Small intestine (tissue), 7 donors: ENCODE results near the gene SRP54. TPM values are rescaled to one million over a fixed set of nuclear protein-coding genes. Genes with fewer than 3 reads are reported as not detected.

Source experiments
- DNase-seq, 2 donors: peaks; one replicate each; pipeline versions ENCODE4 v3.0.0 to v3.0.0-alpha.2; 2013
- FAIRE-seq: peaks from 2 replicates; lab custom pipeline; 2012; peaks lifted over from hg19 to GRCh38; lab: Jason Lieb, UNC
- H3K27ac ChIP-seq, 3 donors: one replicate each; pipeline ENCODE4 v1.5.1; 2013; ENCODE audit warnings: low read length in 2 of 3, mild to moderate bottlenecking in 2 of 3, control low read depth in 1 of 3, inconsistent platforms in 1 of 3, low read depth in 1 of 3, moderate library complexity in 1 of 3
- H3K27me3 ChIP-seq, 3 donors: one replicate each; pipeline ENCODE4 v1.6.1; 2013; ENCODE audit warnings: low read length in 3 of 3, inconsistent platforms in 1 of 3; ENCODE audit not compliant: control insufficient read depth in 3 of 3, insufficient read depth in 3 of 3
- H3K36me3 ChIP-seq, 3 donors: one replicate each; pipeline ENCODE4 v1.6.1; 2013; ENCODE audit warnings: low read length in 3 of 3, inconsistent platforms in 1 of 3, low read depth in 1 of 3, mild to moderate bottlenecking in 1 of 3, moderate library complexity in 1 of 3; ENCODE audit not compliant: control insufficient read depth in 3 of 3, insufficient read depth in 2 of 3
- H3K4me1 ChIP-seq, 3 donors: one replicate each; pipeline ENCODE4 v1.6.1; 2013; ENCODE audit warnings: low read length in 2 of 3, inconsistent platforms in 1 of 3, low read depth in 1 of 3, mild to moderate bottlenecking in 1 of 3, moderate library complexity in 1 of 3; ENCODE audit not compliant: control insufficient read depth in 3 of 3, insufficient read depth in 2 of 3
- H3K4me3 ChIP-seq, 3 donors: one replicate each; pipeline ENCODE4 v1.5.1; 2013; ENCODE audit warnings: low read length in 3 of 3, control low read depth in 1 of 3, inconsistent platforms in 1 of 3, low read depth in 1 of 3, mild to moderate bottlenecking in 1 of 3, moderate library complexity in 1 of 3
- H3K9me3 ChIP-seq, 2 donors: one replicate each; pipeline ENCODE4 v1.6.1; 2013; ENCODE audit warnings: low read depth in 1 of 2, low read length in 1 of 2; ENCODE audit not compliant: control insufficient read depth in 2 of 2, insufficient read depth in 1 of 2
- WGBS, 3 donors: extraction: QIAGEN DNeasy Blood & Tissue Kit; methylation state at CpG; one replicate each; pipeline ENCODE4 v1.1.7; 2013; 5-methylcytosine and 5-hydroxymethylcytosine counted together
- polyA plus RNA-seq, 4 donors: library from polyadenylated mRNA; stranded (reverse) in 3 of 4; unstranded in 1 of 4; fragments of 200-250 nt in 3 of 4; fragments of 120-200 nt in 1 of 4; gene quantifications; one replicate each; pipeline versions ENCODE4 v1.2.1 to v1.2.3, GENCODE V29; 2013
- donor health status: healthy with polysubstance abuse.
- donor health status: control.
- donor health status: control.
- donor health status: Bipolar disorder and iron deficiency.
- donor health status: healthy.

The SRP54 gene
- polyA plus RNA-seq, 4 donors, result 31.3 to 59.6 (median 35.9) TPM

- Histone ChIP-seq H3K9me3 (no peaks in the 10 kb centered on the region), H3K36me3 (no peaks in the 10 kb centered on the region), H3K4me1 (peaks cover 1 to 14% (median 6%) of the 10 kb centered on the region in 3 donors), H3K27me3 (no peaks in the 10 kb centered on the region), H3K4me3 (no peak overlapping the region), H3K27ac (no peak overlapping the region)
- FAIRE-seq, result no peak
- DNase-seq, result no peak
- WGBS, 3 donors, result 75 to 87% (median 77%) methylated on average over 3 of the region's 3 CpGs
These were observed 4.4 kb downstream of the SRP54 start for GRCh38 chr14:34987180-34987579.

- H3K36me3 ChIP-seq, result peaks cover 0 to 2% (median 0%) of the 10 kb centered on the region in 3 donors
- peaks cover 0 to 6% (median 1%) of the 10 kb centered on the region in 3 donors for H3K4me1 ChIP-seq
- H3K27ac ChIP-seq, result no peak overlapping the region
- H3K27me3 ChIP-seq, result no peaks in the 10 kb centered on the region
- H3K4me3 ChIP-seq, result no peak overlapping the region
- FAIRE-seq (no peak), DNase-seq (no peak)
- H3K9me3 ChIP-seq, result no peaks in the 10 kb centered on the region
These were observed 7.0 kb downstream of the SRP54 start for GRCh38 chr14:34989762-34990161.

GRCh38 chr14:34993426-34993825 is 10.6 kb downstream of the SRP54 start:
- Histone ChIP-seq H3K27me3 (no peaks in the 10 kb centered on the region), H3K9me3 (no peaks in the 10 kb centered on the region), H3K4me1 (peaks cover 0 to 2% (median 0%) of the 10 kb centered on the region in 3 donors), H3K4me3 (no peak overlapping the region), H3K27ac (no peak overlapping the region), H3K36me3 (peaks cover 0 to 3% (median 0%) of the 10 kb centered on the region in 3 donors)
- DNase-seq (no peak), FAIRE-seq (no peak)
- WGBS, 3 donors, result 96 to 100% (median 100%) methylated on average over 3 of the region's 3 CpGs

- FAIRE-seq (no peak), DNase-seq (no peak)
- 68 to 100% (median 95%) methylated on average over 2 of the region's 2 CpGs for WGBS, 3 donors
These were observed 11.9 kb downstream of the SRP54 start for GRCh38 chr14:34994668-34995067.

GRCh38 chr14:34997762-34998161 is 15.0 kb downstream of the SRP54 start:
- Histone ChIP-seq H3K27me3 (no peaks in the 10 kb centered on the region), H3K9me3 (no peaks in the 10 kb centered on the region), H3K4me1 (peaks cover 0 to 2% (median 0%) of the 10 kb centered on the region in 3 donors), H3K36me3 (peaks cover 2 to 18% (median 2%) of the 10 kb centered on the region in 3 donors), H3K4me3 (no peak overlapping the region), H3K27ac (no peak overlapping the region)
- no peak for FAIRE-seq
- no peak for DNase-seq
- 39 to 74% (median 72%) methylated on average over 3 of the region's 3 CpGs for WGBS, 3 donors

More at GRCh38 chr14:34994668-34995067, 11.9 kb downstream of the SRP54 start:
- Histone ChIP-seq H3K4me3 (no peak overlapping the region), H3K4me1 (peaks cover 0 to 2% (median 0%) of the 10 kb centered on the region in 3 donors), H3K27ac (no peak overlapping the region), H3K36me3 (peaks cover 0 to 6% (median 0%) of the 10 kb centered on the region in 3 donors), H3K9me3 (no peaks in the 10 kb centered on the region), H3K27me3 (no peaks in the 10 kb centered on the region)

- no peak overlapping the region for H3K4me3 ChIP-seq
- DNase-seq, result no peak
- WGBS, 3 donors, result 94 to 97% (median 95%) methylated on average over 3 of the region's 3 CpGs
- H3K9me3 ChIP-seq, result no peaks in the 10 kb centered on the region
- FAIRE-seq, result no peak
- H3K27ac ChIP-seq, result no peak overlapping the region
- no peaks in the 10 kb centered on the region for H3K27me3 ChIP-seq
- peaks cover 2 to 23% (median 2%) of the 10 kb centered on the region in 3 donors for H3K36me3 ChIP-seq
- peaks cover 0 to 2% (median 0%) of the 10 kb centered on the region in 3 donors for H3K4me1 ChIP-seq
These were observed 16.7 kb downstream of the SRP54 start for GRCh38 chr14:34999500-34999899.

- Histone ChIP-seq H3K36me3 (peaks cover 2 to 30% (median 6%) of the 10 kb centered on the region in 3 donors), H3K27me3 (no peaks in the 10 kb centered on the region), H3K9me3 (no peaks in the 10 kb centered on the region), H3K4me1 (peaks cover 0 to 2% (median 0%) of the 10 kb centered on the region in 3 donors), H3K4me3 (no peak overlapping the region), H3K27ac (no peak overlapping the region)
- DNase-seq (no peak), FAIRE-seq (no peak)
- 94 to 97% (median 95%) methylated on average over 2 of the region's 2 CpGs for WGBS, 3 donors
These were observed 18.8 kb downstream of the SRP54 start for GRCh38 chr14:35001621-35002020.

GRCh38 chr14:35004839-35005238 is 22.0 kb downstream of the SRP54 start:
- H3K27ac ChIP-seq, result no peak overlapping the region
- WGBS, 3 donors, result 64 to 94% (median 92%) methylated on average over 1 of the region's 1 CpG
- no peaks in the 10 kb centered on the region for H3K9me3 ChIP-seq
- H3K4me3 ChIP-seq, result no peak overlapping the region
- H3K36me3 ChIP-seq, result peaks cover 2 to 37% (median 6%) of the 10 kb centered on the region in 3 donors
- FAIRE-seq, result no peak
- H3K4me1 ChIP-seq, result no peaks in the 10 kb centered on the region
- DNase-seq, result no peak
- no peaks in the 10 kb centered on the region for H3K27me3 ChIP-seq

- WGBS, 3 donors, result 96 to 100% (median 100%) methylated on average over 1 of the region's 1 CpG
- Histone ChIP-seq H3K27ac (no peak overlapping the region), H3K4me1 (no peaks in the 10 kb centered on the region), H3K9me3 (no peaks in the 10 kb centered on the region), H3K27me3 (no peaks in the 10 kb centered on the region), H3K36me3 (peaks cover 11 to 26% (median 14%) of the 10 kb centered on the region in 3 donors), H3K4me3 (no peak overlapping the region)
- FAIRE-seq (no peak), DNase-seq (no peak)
These were observed 33.8 kb downstream of the SRP54 start for GRCh38 chr14:35016568-35016967.
